ENCODE results near the gene PSMD14. TPM values are rescaled to one million over a fixed set of nuclear protein-coding genes. Genes with fewer than 3 reads are reported as not detected.
A peak's percentile ranks its signal among the peaks of the same experiment; 100 is the strongest.
"Not testable (repeated sequence)": the region's sequence is repeated elsewhere in the genome, so short reads cannot be mapped to it uniquely, and the experiment has no call there.

The PSMD14 gene
- total RNA-seq = 42.8 TPM
- long read RNA-seq, transcript PSMD14-201 (12 exons, 1,954 nt) = major isoform, 120 of 127 reads
- long read RNA-seq, partial matches to known transcripts = 0 of 127 reads
- long read RNA-seq, other reads (novel, unspliced or antisense) = 7 of 127 reads

DNA sequence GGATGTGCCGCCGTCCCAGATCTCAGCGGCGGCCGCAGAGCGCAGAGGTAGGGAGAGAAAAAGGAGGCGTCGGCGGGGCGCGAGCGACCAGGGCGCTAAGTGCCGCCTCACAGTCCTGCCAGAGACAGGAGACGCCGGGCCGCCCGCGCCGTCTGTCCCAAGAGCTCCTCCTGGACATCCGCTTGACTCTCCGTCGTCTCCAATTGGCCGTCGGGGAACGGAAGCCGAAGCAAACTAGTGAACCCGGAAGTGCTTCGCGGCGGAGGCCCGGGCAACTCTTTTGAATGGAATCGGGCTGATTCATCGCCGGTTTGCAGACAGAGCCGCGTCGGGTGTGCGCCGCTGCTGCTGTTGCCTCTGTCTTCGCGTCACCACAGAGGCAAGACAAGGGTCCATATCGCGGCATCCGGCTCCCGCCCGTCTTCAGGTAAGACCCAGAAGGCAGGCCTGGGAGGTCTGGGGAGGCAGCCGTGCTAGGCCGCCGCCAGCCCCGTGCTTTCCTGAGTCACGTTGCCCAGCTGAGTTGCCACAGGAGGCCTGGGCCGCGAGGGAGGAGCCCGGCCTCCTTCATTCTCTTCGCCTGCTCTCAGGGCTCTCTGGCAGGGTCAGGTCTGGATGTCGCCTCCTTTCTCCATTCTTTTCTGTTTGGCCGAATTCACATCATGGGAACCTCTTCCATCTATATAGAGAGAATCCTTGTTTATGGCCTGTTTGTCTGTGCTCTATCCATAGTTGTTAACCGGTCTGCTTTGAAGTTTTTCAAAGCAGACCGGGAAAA lies at the start of gene PSMD14:
Gene PSMD14 (plus strand): TSS at position 248 of the 778 bp plus-strand sequence. CDS start 10,401 bp downstream, outside the sequence.
- intact Hi-C loops (cut with DNase I) = no loop called here
- DNase-seq (peak; percentile 95), ATAC-seq (ENCODE audit: poor library complexity) (peak; percentile 99)

DNA sequence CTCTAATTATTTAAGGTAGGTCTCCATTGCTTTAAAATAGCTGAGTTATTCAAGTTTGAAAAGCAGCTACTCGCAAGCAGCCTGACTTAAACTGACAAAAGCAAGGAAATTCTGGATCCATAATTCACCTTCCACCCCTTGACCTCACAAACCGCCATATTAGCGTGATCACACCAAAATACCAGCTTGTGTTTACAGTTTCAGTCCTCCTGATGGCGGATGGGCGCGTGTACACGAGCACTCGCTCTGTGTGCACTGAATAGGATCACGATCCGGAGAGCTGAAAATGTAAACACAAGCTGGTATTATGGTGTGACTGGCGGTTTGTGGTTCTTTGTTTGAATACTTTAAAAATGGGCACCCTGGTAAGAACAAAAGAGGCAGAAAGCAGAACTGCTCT lies 42.4 kb upstream of the PSMD14 start:
- DNase-seq (no peak), ATAC-seq (ENCODE audit: poor library complexity) (no peak)
- intact Hi-C loops (cut with DNase I) = no loop called here

DNA sequence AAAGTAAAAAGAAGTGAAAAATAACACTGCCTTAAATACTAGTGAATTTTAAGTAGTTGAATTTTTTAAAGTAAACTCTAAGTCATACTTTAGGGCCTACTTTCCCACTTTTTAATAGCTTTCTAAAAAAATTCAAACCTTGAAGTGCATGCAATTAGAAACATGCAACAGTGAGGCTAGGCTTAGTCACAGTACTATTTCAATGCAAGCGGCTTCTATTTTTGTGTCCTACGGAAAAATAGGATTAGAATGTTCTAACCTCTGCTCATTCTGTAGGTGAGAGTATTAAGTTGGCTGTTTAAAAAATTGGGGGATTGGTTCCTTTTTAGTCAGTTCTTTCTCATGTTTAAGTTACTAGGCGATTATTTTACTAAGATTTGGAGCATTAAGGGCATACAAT lies 39.1 kb upstream of the PSMD14 start:
- DNase-seq (no peak), ATAC-seq (ENCODE audit: poor library complexity) (no peak)
- intact Hi-C loops (cut with DNase I) = no loop called here

DNA sequence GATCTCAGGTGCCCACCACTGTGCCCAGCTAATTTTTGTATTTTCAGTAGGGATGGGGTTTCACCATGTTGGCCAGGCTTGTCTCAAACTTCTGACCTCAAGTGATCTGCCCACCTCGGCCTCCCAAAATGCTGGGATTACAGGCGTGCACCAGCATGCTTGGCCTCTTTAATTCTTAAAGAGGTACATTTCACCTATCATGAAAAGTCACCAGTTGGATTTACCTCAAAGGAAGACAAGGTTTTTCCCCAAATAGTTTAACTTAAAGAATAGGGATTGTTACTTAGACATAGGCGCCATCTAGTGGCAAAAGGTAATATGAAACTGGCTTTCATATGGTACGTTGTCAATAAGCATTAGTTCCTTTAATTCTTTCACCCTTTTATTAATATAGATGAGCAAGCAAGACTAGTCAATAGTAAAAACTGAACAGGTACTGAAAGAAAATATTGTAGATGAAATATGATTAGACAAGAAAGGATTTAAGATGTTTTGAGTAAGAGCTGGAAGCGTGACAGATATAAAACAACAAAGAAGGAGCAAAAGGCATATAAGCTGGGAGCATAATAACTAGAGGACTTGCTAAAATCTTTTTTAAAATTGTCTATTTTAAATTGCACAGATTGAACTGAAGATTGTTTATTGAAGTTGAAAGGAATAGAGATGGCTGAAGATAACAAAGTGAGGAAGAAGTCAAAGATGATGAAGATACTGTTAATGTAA lies 35.0 kb upstream of the PSMD14 start:
- no peak for ATAC-seq (ENCODE audit: poor library complexity)
- intact Hi-C loops (cut with DNase I) = loop anchor here (10.0 kb wide), 1 partner anchor 48 kb away; no protein-coding TSS in a partner anchor
- no peak for DNase-seq

DNA sequence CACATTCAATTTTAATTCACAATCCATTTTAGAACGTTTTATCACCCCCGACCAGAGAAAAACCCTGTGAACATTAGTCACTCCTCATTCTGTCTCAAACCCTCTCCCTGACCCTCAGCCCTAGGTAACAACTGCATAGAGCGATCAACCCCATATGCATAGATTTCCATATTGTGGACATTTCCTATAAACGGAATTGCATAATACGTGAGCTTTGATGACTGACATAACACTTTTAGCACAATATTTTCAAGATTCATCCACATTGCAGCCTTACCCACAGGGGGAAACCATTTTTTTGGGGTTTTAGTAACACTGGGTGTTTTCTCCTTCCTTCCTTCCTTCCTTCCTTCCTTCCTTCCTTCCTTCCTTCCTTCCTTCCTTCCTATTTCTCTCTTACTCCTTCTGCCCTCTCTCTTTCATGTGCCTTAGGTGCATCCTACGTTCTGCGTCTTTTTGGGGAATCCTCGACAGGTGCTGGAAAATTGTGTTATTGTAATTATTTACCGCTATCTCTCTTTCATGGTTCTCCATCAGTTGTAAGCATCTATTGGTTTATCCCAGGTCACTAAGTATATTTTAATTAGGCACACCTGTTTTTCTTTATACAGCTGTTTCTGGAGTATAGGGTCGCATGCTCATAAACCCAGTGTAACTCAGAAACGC lies 29.5 kb upstream of the PSMD14 start:
- ATAC-seq (ENCODE audit: poor library complexity); DNase-seq: not testable (repeated sequence)
- intact Hi-C loops (cut with DNase I) = loop anchor here (10.0 kb wide), 1 partner anchor 54 kb away; no protein-coding TSS in a partner anchor

DNA sequence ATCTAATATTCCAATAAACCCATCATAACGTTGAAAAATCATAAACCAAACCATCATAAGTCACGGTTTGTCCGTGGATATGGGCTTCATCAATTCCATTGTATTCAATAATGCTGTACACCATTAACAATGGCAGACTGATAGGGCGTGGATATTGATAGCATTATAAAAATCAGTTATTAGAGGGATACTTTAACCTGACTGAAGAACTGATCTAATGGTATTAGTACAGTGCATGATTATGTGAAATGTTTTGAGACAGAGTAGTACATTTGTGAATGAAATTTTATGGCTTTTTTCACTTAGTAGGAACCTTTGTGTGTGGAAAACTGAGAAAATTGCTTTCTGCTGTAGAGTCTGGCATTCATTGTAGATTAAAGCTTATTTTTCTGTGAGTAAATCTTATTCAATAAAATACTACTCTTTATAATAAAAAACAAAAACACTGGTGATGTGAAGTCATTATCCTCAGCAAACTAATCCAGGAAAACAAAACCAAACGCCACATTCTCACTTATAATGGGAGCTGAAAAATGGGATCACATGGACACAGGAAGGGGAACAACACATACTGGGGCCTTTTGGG lies 28.9 kb upstream of the PSMD14 start:
- DNase-seq; ATAC-seq (ENCODE audit: poor library complexity): not testable (repeated sequence)
- intact Hi-C loops (cut with DNase I) = loop anchor here (10.0 kb wide), 1 partner anchor 55 kb away; no protein-coding TSS in a partner anchor

DNA sequence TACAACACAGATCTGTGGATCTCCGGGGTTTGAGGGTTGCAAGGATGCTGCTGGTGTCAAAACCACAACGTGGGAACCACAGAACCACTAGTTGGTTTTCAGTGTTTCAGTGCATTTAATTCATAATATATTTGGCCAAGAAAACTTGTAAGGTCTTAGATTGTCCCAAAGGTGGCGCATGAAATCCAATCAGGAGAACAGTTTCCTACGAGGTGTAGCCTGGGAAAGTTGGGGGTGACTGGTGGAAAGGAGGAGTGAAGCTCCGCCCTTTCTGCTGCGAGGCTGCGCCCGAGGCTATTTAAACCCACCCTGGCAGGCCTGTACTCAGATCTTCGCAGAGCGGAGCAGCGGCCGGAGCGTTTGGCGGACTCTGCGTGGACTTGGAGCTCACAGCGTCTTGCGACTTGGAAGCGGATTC lies 27.3 kb upstream of the PSMD14 start:
- ATAC-seq (ENCODE audit: poor library complexity); intact Hi-C loops (cut with DNase I): not testable (repeated sequence)
- peak; percentile 77 for DNase-seq

DNA sequence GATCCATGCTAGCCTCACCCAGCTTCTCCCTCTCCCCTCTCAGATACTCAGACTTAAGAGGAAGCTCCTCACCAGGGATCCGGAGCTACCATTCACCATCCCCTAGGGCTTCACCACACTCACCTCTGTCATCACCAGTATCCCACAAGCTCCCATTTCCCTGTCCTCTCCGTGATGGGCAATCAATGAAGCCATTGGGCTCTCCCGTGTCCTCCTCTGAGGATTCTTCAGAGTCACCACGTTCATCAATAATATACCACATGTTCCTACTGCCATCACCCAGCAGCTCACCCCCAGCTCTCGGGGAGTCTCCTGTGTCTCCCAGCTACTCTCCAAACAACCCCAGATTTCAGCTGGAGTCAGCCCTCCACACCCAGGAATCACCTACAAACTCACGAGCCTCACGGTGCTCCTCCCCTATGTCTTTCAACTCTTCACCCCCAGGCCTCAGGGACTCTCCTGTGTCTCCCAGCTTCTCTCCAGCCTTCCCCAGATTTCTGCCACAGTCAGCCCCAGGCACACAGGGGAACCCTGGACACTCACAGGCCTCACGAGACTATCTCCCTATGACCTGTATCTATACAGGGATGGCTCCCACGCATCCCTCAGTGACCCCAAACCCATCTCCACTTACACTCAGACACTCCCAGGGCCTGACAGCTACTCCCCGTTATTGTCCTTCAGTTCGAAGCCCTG lies 26.5 kb upstream of the PSMD14 start:
- ATAC-seq (ENCODE audit: poor library complexity); DNase-seq; intact Hi-C loops (cut with DNase I): not testable (repeated sequence)

DNA sequence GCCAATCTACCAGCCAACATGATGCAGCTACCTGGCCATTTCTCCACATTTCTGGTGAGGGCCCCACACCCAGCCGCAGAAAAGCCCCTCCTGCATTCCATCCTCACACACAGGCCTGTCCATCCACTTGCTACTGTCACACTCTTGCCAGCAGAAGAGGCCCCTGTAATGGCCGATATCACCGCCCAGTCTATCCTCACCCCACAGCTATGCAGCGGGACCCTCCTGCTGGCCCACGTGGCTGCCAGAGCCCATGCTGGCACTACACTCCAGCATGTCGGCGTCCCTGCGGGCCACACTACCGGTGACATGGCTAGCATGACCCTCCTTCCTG lies 25.9 kb upstream of the PSMD14 start:
- intact Hi-C loops (cut with DNase I); DNase-seq; ATAC-seq (ENCODE audit: poor library complexity): not testable (repeated sequence)

DNA sequence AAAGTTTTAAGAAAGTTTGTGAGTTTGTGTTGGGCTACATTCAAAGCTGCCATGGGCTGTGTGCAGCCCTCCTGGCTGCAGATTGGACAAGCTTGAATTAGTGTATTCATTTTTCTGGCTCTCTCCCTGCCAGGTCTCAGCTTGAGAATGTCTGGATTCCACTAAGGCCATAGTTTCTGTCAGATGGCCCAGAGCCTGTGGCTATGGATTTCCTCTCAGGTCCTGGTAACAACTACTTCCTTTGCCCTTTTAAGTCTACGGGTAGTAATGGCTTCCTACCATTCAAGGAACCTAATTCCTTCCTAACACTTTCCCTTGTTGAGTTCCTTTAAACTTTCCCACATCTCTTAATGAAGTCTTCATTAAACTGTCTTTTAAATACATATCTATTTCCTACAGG lies 24.3 kb upstream of the PSMD14 start:
- ATAC-seq (ENCODE audit: poor library complexity) = no peak
- intact Hi-C loops (cut with DNase I) = no loop called here
- DNase-seq = no peak

DNA sequence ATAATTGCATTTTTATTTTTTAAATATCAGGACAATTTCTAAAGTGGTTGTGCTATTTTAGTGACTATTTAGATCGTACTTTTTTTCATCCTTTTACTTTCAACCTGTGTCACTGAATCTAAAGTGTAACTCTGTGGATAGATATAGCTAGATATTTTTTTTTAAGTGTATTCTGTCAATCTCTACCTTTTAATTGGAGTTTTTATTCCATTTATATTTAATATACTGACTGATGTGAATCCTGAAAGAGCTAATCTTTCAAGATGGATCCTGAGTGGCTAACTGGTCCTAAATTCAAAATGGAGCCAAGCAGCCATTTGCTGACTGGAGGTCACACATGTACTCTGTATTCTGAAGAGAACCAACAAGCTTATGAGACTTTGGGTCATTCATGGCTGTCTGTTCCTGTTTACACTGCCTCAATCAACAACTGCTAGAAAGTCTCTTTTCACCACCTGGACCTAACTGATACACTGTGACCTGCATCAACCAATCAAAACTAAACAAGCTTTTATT lies 4.6 kb upstream of the PSMD14 start:
- ATAC-seq (ENCODE audit: poor library complexity) = no peak
- intact Hi-C loops (cut with DNase I) = no loop called here
- DNase-seq = no peak

DNA sequence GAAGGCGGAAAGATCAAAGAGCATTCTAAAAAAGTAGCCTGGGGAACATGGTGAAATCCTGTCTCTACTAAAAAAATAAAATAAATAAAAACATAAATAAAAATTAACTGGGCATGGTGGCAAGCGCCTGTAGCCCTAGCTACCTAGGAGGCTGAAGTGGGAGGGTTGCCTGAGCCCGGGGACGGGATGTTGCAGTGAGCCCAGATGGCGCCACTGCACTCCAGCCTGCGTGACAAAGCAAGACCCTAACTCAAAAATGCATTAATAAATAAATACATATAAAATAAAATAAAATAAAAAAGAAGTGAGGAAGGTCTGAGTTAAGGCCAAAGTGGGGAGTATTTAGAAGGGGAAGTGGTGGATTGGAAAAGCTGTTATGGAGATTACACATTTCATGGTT lies 1.3 kb upstream of the PSMD14 start:
- intact Hi-C loops (cut with DNase I) = no loop called here
- ATAC-seq (ENCODE audit: poor library complexity) = no peak
- no peak for DNase-seq

DNA sequence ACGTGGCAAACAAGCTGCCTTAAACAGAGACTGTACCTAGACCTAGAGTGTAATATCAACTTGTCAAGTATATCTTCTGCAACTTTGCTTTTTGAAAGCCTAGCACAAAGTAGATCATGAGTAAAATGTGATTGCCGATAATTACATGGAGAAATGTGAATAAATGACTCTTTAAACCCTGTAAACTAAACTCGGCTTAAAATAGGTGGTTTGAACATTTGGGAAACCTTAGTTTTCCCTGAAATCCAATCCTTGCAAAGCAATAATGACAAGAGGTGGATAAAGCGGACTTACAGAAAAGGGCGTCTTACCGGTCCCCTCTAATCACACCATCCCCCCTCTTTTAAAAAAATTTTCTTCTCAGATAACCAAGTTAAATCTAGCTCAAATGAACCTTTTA lies 549 bp upstream of the PSMD14 start:
- intact Hi-C loops (cut with DNase I) = no loop called here
- DNase-seq (no peak), ATAC-seq (ENCODE audit: poor library complexity) (no peak)

DNA sequence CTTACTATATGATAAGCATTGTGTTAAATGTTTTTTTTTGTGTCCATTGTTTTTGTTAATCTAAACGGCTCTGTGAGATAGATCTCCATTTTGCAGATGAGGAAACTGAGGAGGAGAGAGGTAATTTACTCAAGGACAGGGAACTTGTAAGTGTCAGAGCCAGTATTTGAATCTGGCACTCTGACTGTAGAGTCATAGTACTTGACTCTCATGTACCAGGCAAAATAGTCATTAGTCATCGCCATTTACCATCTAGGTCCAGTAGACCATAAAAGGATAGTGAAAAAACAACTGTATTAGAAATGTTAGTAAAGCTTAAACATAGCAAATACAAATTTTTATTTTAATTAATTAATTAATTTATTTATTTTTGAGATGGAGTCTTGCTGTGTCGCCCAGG lies 4.8 kb downstream of the PSMD14 start:
- intact Hi-C loops (cut with DNase I) = no loop called here
- DNase-seq (no peak), ATAC-seq (ENCODE audit: poor library complexity) (no peak)

DNA sequence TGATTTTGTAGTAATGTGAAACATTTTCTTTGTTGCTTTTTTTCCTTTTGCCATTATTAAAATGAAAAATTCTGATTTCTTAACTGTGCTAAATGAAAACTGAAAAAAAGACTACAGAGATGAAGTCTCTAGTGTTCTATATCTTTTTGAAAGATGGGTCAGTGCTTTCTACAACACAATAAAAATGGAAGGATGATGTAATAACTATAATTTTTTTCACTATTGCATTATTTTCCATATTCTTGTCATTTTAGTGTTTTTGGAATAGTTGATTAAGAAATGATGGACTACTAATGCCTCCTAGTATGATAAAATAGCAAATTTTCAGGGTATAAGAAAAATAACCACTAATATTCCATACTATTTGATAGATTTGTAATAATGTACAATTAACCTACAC lies 7.2 kb downstream of the PSMD14 start:
- no peak for DNase-seq
- ATAC-seq (ENCODE audit: poor library complexity) = no peak
- intact Hi-C loops (cut with DNase I) = no loop called here

DNA sequence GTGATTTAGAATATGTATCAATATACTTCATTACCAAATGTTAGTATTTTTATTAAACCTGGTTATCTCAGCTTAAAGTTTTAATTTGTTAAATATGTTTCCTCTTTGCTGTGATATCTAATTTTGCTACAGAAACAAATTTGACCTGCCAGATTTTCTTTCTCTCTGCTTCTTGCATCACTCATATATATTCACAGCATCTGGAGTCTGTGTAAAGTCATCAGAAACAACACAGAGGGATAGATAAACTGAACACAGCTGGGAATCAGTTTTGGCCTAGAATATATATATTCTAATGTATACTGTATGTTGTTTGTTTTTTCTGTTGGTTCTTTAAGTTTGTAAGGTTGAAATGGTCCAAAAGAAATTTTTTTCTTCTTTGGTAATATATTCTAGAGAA lies 8.5 kb downstream of the PSMD14 start:
- intact Hi-C loops (cut with DNase I) = no loop called here
- DNase-seq (no peak), ATAC-seq (ENCODE audit: poor library complexity) (no peak)

DNA sequence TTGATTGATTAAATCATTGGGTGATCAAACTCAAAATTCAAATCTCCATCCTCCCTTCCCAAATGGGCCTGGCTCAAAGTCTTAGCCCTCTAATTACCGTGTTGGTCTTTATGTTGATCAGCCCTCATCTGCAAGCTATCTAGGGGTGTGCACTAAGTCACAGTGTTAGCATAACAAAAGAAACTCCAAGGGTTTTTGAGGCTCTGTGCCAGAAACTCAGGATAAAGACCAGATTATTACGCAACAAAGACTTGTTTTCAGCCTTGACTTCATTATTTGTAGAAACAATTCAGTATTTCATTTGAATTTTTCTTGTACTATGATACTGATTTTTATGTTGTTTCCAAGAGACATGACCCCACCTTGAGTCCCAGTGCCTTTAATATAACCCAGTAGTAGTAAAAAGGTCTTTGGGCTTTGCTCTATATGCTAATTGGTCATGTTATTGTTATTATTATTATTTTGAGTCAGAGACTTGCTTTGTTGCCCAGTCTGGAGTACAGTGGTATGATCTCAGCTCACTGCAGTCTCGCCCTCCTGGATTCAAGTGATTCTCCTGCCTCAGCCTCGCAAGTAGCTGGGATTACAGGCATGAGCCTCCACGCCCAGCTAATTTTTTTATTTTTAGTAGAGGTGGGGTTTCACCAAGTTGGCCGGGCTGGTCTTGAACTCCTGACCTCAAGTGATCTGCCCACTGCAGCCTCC lies 13.9 kb downstream of the PSMD14 start:
- intact Hi-C loops (cut with DNase I) = no loop called here
- DNase-seq (no peak), ATAC-seq (ENCODE audit: poor library complexity) (no peak)

DNA sequence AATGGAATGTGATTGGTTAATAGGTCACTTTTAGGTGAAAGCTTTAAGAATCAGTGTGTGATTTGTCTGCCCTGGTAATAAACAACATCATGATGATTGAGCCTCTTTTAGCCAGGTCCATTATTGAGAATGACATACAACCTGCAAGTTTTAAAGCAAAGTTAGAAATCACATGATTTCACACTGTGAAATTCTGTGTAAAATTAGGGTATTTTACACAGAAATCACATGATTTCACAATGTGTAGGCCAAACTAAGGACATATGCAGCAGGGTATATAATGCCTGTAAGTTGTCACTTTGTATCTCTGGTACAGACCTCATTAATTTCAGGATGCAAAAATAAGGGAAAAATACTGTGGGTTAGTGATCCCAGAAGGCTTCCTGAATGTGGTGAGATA lies 16.7 kb downstream of the PSMD14 start:
- intact Hi-C loops (cut with DNase I) = no loop called here
- DNase-seq (no peak), ATAC-seq (ENCODE audit: poor library complexity) (no peak)
